SK-N-SH (cell line): Measurements from ENCODE around the gene CEACAM4.

Source experiments
- CTCF ChIP-seq: fragments of 200-600 bp; sonication (generic); IDR thresholded peaks from 2 replicates; pipeline ENCODE4 v1.6.1; 2017; ENCODE audit warnings: antibody characterized with exemption, mild to moderate bottlenecking, moderate library complexity
- ELF1 ChIP-seq: IDR thresholded peaks from 2 replicates; pipeline ENCODE4 v1.4.0; 2012
- EZH2phosphoT487 ChIP-seq: fragments of 200-600 bp; sonication (generic); IDR thresholded peaks from 2 replicates; pipeline ENCODE4 v1.6.1; 2017; ENCODE audit warnings: low read depth, mixed run types, mild to moderate bottlenecking, antibody characterized with exemption, moderate library complexity, borderline replicate concordance
- FOXM1 ChIP-seq: IDR thresholded peaks from 2 replicates; pipeline ENCODE4 v1.4.0; 2012; ENCODE audit warnings: low read depth, mild to moderate bottlenecking
- SMC3 ChIP-seq: IDR thresholded peaks from 2 replicates; pipeline ENCODE4 v1.6.1; 2012; ENCODE audit warnings: low read depth, low read length, improper control_type of control experiment
- TCF12 ChIP-seq: IDR thresholded peaks from 2 replicates; pipeline ENCODE4 v1.4.0; 2012
- USF2 ChIP-seq: fragments of 150-350 bp; IDR thresholded peaks from 2 replicates; pipeline ENCODE4 v1.6.1; 2017; ENCODE audit warnings: antibody characterized with exemption, low read length, low read depth, borderline replicate concordance
- YY1 ChIP-seq: IDR thresholded peaks from 2 replicates; pipeline ENCODE4 v1.4.0; 2012; ENCODE audit warnings: low read depth, mild to moderate bottlenecking
- ZBTB33 ChIP-seq: IDR thresholded peaks from 2 replicates; pipeline ENCODE4 v1.4.0; 2012; ENCODE audit warnings: low read depth, borderline replicate concordance

- TF ChIP-seq EZH2phosphoT487 = no peak
- TF ChIP-seq CTCF = no peak
- TF ChIP-seq ZBTB33 = no peak
- no peak for TF ChIP-seq SMC3
- TF ChIP-seq FOXM1 = no peak
- TF ChIP-seq TCF12 = no peak
- TF ChIP-seq USF2 = no peak
- no peak for TF ChIP-seq YY1
- no peak for TF ChIP-seq ELF1
These were observed 1.2 kb upstream of the CEACAM4 start for GRCh38 chr19:41627966-41628675.
